ENCODE measurements around the gene BACE1.

GRCh38 chr11:117303646-117304315 lies 12.3 kb downstream of the BACE1 start:
- TF ChIP-seq EZH2 (IDR thresholded peaks at IDR 0.05) (no peak), POLR2AphosphoS5 (IDR thresholded peaks at IDR 0.05; ENCODE audit: borderline replicate concordance, low read depth, low read length) (no peak)
